ENCODE results near the gene GATD1. TPM values are rescaled to one million over a fixed set of nuclear protein-coding genes. Genes with fewer than 3 reads are reported as not detected.

GATD1 gene
- total RNA-seq, 2 donors from 2014 or later: 14.0 to 28.7 TPM

DNA sequence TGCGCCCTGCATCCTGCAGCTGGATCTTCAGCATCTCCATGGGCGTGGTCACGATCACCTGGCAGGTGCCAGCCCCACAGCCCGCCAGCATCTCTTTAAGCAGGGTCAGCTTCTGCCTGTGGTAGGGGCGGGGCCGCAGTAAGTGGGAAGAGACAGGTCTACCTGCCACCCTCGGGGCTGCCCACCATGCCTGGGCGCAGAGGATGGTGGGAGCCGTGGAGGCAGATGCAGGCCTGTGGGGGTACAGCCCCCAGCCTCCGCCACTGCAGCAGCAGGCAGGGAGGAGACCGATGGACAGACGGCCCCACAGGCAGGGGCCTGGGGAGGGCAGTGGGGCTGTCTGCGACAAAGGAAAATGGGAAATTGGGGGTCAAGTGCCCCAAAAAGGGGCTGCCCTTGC lies 15.6 kb upstream of the GATD1 start:
- DNase-seq (no peak), ATAC-seq (no peak)
- Histone ChIP-seq H3K4me3 (no peak overlapping the region), H3K27me3 (no peaks in the 10 kb centered on the region), H3K9me3 (no peaks in the 10 kb centered on the region), H3K36me3 (replicated peaks in 1 of 2; ENCODE audit: insufficient read depth in 1 of 2, low read depth in 2 of 2) (peaks cover 0 to 5% of the 10 kb centered on the region in 2 donors), H3K4me1 (peaks cover 53% of the 10 kb centered on the region), H3K27ac (peak overlapping the region in 2 of 4 donors; percentile 93 to 96)
- no peak for TF ChIP-seq POLR2A (IDR thresholded peaks at IDR 0.05)
- TF ChIP-seq, protein P1, sequence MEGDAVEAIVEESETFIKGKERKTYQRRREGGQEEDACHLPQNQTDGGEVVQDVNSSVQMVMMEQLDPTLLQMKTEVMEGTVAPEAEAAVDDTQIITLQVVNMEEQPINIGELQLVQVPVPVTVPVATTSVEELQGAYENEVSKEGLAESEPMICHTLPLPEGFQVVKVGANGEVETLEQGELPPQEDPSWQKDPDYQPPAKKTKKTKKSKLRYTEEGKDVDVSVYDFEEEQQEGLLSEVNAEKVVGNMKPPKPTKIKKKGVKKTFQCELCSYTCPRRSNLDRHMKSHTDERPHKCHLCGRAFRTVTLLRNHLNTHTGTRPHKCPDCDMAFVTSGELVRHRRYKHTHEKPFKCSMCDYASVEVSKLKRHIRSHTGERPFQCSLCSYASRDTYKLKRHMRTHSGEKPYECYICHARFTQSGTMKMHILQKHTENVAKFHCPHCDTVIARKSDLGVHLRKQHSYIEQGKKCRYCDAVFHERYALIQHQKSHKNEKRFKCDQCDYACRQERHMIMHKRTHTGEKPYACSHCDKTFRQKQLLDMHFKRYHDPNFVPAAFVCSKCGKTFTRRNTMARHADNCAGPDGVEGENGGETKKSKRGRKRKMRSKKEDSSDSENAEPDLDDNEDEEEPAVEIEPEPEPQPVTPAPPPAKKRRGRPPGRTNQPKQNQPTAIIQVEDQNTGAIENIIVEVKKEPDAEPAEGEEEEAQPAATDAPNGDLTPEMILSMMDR (IDR thresholded peaks at IDR 0.05): no peak
- 81% methylated on average over 11 of the region's 13 CpGs; no CpG with 5 or more reads in 1 of the 2 donors for WGBS, 2 donors
- intact Hi-C loops (cut with DNase I): no loop called here

DNA sequence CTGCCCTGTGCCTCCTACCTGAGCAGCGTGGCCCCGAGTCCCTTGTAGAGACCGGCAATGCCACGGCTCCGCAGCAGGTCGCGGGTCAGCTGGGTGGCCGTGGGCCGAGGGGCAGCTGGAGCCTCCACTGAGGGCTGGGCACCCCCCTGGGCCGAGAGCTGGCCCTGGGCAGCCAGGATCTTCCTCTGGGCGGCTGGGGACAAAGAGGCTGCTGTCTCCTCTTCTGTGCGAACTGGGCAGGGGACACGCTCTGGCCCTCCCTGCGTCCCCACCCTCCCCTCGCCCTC lies 15.2 kb upstream of the GATD1 start:
- Histone ChIP-seq H3K27me3 (no peaks in the 10 kb centered on the region), H3K36me3 (replicated peaks in 1 of 2; ENCODE audit: insufficient read depth in 1 of 2, low read depth in 2 of 2) (peaks cover 0 to 5% of the 10 kb centered on the region in 2 donors), H3K4me3 (no peak overlapping the region), H3K9me3 (no peaks in the 10 kb centered on the region), H3K27ac (no peak overlapping the region), H3K4me1 (peaks cover 51% of the 10 kb centered on the region)
- intact Hi-C loops (cut with DNase I): no loop called here
- ATAC-seq (no peak), DNase-seq (no peak)
- TF ChIP-seq, protein P1 (IDR thresholded peaks at IDR 0.05): no peak
- TF ChIP-seq POLR2A (IDR thresholded peaks at IDR 0.05): no peak
- 93 to 96% methylated on average over 4 to 13 of the region's 15 CpGs for WGBS, 2 donors

DNA sequence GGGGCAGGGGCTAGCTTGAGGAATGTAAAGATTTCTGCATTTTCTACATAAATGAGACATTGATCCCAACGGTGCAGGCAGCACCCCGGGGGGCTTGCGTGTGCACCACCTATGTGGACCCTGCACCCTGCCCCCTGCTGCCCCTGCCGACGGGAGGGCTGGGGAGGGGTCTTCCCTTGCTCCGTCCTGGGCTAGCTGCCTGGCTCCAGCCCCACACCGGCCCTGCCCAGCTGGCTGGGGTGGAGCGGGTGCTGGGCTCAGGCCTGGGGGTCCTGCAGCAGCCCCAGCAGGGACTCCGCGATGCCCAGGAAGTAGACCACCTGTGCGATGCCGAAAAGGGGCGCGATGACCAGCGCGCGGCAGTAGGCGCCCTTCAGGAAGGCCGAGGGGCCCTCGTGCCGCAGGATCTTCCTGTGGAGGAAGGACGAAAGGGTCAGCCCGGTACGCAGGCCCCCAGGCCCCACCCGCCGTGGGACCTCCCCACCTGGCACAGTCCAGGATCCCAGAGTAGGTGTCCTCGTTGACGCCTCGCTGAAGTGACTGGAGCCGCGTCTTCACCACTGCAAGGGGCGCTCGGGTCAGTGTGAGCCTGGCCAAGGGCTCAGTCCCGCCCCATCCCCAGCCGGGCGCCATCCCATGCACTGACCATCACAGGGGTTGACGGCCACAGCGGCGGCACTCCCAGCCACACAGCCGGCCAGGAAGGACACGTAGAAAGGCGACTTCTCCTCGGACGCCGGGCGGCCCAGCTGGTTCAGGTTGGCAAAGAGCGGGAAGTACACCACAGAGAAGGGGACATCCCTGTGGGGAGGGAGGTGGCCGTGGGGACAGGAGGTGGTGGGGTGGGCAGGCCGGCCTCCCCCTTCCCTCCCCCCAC lies 14.6 kb upstream of the GATD1 start:
- WGBS, 2 donors: 86 to 87% methylated on average over 11 to 29 of the region's 49 CpGs
- no peak for ATAC-seq
- Histone ChIP-seq H3K27ac (no peak overlapping the region), H3K36me3 (replicated peaks in 1 of 2; ENCODE audit: insufficient read depth in 1 of 2, low read depth in 2 of 2) (peaks cover 0 to 5% of the 10 kb centered on the region in 2 donors), H3K4me1 (peaks cover 45% of the 10 kb centered on the region), H3K9me3 (no peaks in the 10 kb centered on the region), H3K27me3 (no peaks in the 10 kb centered on the region), H3K4me3 (no peak overlapping the region)
- TF ChIP-seq, protein P1 (IDR thresholded peaks at IDR 0.05): no peak
- TF ChIP-seq POLR2A (IDR thresholded peaks at IDR 0.05): no peak
- no peak for DNase-seq
- intact Hi-C loops (cut with DNase I): no loop called here

DNA sequence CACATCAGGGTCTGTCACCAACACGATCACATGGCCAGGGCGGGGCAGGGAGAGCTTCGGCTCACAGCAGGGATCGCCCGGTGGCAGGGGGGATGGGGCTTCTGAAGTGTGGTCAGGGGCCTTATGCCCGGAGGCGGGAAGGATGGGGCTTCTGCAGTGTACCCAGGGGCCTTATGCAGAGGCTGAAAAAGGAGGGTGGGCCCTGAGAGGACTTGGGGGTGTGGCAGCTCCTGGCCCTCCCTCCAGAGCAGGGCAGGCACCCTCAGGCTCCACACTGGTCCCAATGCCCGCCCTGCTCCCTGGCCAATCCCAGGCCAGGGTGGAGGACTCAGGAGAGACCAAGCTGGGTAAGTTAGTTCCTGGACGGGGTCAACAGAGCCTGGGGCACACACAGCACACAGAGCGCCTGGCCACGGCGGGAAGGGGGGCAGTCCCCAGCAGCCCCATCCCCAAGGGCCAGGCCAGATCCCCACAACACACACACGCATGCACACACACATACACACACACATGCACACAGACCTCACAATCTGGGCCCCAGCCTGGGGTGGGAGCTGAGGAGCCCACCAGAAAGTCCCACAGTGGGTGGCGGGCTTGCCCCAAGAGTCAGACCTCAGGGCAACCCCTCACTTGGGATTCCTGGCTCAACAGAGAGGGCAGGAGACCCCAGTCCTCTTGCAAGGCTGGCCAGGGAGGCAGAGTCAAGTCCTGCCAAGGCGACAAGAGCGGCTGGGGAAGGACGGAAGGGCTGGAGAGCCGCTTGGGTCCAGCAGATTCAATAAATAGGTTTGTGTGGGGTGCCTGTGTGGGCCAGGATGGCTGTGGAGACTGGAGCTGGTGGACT lies 13.7 kb upstream of the GATD1 start:
- H3K36me3 ChIP-seq (replicated peaks in 1 of 2; ENCODE audit: insufficient read depth in 1 of 2, low read depth in 2 of 2): peaks cover 0 to 5% of the 10 kb centered on the region in 2 donors
- intact Hi-C loops (cut with DNase I): no loop called here
- no peak overlapping the region for H3K4me3 ChIP-seq
- ATAC-seq: no peak
- H3K9me3 ChIP-seq: no peaks in the 10 kb centered on the region
- peaks cover 36% of the 10 kb centered on the region for H3K4me1 ChIP-seq
- no peaks in the 10 kb centered on the region for H3K27me3 ChIP-seq
- 76 to 86% methylated on average over 12 to 18 of the region's 18 CpGs for WGBS, 2 donors
- no peak overlapping the region for H3K27ac ChIP-seq
- TF ChIP-seq, protein P1 (IDR thresholded peaks at IDR 0.05): no peak
- no peak for TF ChIP-seq POLR2A (IDR thresholded peaks at IDR 0.05)
- no peak for DNase-seq

Measured in body of pancreas (tissue), 4 donors.